GM23248 (cell line): ENCODE measurements around the gene RIC8A.

Experiments
- EZH2 ChIP-seq: fragments of 200-600 bp; sonication (generic); IDR thresholded peaks from 2 replicates; pipeline ENCODE4 v1.6.1; 2018; ENCODE audit warnings: antibody characterized with exemption, mild to moderate bottlenecking; ENCODE audit not compliant: insufficient read depth, poor library complexity, severe bottlenecking
- EZH2phosphoT487 ChIP-seq: fragments of 200-600 bp; sonication (generic); IDR thresholded peaks from 2 replicates; pipeline ENCODE4 v1.6.1; 2018; ENCODE audit warnings: antibody characterized with exemption, moderate library complexity, mild to moderate bottlenecking, low read depth; ENCODE audit not compliant: insufficient read depth

- TF ChIP-seq EZH2phosphoT487: no peak
- no peak for TF ChIP-seq EZH2
Measured at GRCh38 chr11:257766-258493, 50.4 kb downstream of the RIC8A start.
